Ramos (cell line): ENCODE data around the gene RASSF10.

Experiments used
- in situ Hi-C: fragments of 300-500 bp; cut with MboI; formaldehyde crosslinking; loops from one replicate; pipeline ENCODE4 v1.14.3; 2022; ENCODE audit warnings: low sequenced_read_pairs; ENCODE audit not compliant: unreplicated experiment

RASSF10 gene

GRCh38 chr11:13008625-13009475, at the start of gene RASSF10:
RASSF10 (plus strand) TSS chr11:13009316; CDS start chr11:13009577, 261 bp downstream.
- in situ Hi-C loops, result no loop called here

- in situ Hi-C loops, result loop anchor here (10.0 to 25.0 kb wide), 2 partner anchors 276 to 383 kb away; no protein-coding TSS in a partner anchor
Measured at GRCh38 chr11:12961615-12962014, 47.5 kb upstream of the RASSF10 start.

- in situ Hi-C loops, result loop anchor here (10.0 to 25.0 kb wide), 2 partner anchors 275 to 382 kb away; no protein-coding TSS in a partner anchor
Measured at GRCh38 chr11:12962306-12962705, 46.8 kb upstream of the RASSF10 start.

DNA sequence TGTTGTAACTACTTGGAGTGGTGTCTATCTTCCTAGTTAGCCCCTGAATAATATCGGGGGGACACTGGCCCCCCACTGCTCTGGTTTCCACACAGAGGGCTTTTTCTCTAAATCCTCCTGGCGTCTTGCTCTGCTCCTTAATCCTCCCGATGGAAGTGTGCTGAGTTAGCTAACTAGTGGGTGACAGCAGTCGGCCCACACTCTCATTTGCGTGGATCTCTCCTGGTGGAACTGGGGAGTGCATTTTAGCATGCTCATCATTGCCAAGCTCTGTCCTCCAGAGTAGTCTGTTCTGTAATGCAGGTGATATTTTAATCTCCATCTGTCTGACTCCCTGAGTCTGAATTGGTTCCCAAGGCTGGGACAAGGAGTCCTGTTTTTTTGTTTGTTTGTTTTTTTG, 46.1 kb upstream of the RASSF10 start:
- in situ Hi-C loops, result loop anchor here (10.0 to 25.0 kb wide), 2 partner anchors 274 to 382 kb away; no protein-coding TSS in a partner anchor

DNA sequence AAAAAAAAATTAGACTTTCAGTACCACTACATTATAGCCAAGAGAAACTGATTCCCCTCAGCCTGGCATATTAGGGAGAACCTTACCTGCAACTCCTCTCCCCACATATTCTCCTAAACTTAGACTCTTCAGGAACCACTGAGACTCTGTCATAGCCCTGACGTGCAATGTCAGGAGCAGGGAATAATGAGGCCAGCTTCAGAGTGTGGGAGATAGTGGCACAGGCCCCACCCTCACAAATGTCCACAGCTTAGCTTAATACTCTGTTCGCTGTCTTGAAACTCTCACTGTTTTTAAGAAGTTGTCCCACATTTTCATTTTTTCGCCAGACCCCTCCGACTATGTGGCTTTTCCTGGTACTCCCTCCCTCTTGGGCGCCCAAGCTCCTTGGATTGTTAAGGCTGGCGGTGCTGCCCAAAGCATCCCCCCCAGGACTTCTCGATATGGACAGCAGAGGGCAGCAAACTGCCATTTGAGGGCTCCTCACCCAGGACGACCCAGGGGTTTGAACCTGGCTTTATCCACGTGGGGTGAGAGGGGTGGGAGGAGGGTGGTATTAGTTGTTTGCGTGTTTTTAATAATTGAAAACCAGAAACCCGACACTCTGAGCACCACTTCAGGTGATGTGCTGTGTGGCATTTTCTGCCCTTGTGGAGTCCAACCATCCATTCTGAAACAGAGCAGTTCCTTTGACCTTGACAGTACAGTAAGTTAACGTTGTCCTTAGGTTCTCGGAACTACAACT, 45.2 kb upstream of the RASSF10 start:
- in situ Hi-C loops, result loop anchor here (10.0 to 25.0 kb wide), 2 partner anchors 273 to 381 kb away; no protein-coding TSS in a partner anchor

- in situ Hi-C loops, result loop anchor here (10.0 to 25.0 kb wide), 2 partner anchors 273 to 380 kb away; no protein-coding TSS in a partner anchor
Measured at GRCh38 chr11:12964650-12965049, 44.5 kb upstream of the RASSF10 start.

DNA sequence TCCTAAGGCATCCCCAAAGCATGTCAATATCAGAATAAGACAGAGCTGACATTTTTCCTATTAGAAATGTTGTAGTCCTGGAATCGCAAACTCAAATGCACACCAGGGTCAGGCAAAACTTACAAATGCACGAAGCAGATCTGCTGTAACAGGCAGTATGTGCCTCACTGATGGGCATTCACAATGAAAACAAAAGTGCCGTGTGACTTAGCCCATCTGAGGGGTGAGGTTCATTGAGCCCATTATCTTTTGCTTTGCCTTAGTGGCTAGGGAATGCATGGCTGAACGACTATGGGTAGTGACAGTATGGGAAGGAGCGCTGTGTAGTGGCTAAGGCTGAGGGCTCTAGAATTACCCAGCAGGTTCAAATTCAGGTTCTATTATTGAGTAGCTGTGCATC, 43.1 kb upstream of the RASSF10 start:
- in situ Hi-C loops, result loop anchor here (10.0 to 25.0 kb wide), 2 partner anchors 271 to 379 kb away; no protein-coding TSS in a partner anchor

DNA sequence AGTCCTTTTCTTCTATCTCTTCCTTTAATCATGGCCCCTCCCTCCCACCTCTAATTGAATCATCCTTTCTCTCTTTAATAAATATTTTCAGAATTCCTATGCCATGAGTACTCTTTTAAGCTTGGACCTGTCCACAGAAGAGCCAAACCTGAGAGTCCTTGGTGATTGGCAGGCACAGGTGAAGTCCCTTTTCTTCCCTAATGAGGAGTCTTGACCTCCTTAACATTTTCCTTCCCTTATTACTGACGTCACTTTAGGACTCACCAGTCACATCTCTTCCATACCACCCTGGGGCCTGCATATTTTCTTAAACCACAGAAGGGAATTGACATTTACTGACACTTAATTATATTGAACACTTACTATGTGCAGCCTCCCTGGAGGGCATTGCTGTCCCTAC, 41.0 kb upstream of the RASSF10 start:
- in situ Hi-C loops, result loop anchor here (10.0 to 25.0 kb wide), 2 partner anchors 269 to 377 kb away; no protein-coding TSS in a partner anchor

- in situ Hi-C loops, result loop anchor here (10.0 to 25.0 kb wide), 2 partner anchors 268 to 376 kb away; no protein-coding TSS in a partner anchor
Measured at GRCh38 chr11:12968826-12969225, 40.3 kb upstream of the RASSF10 start.

GRCh38 chr11:12971955-12972354, 37.2 kb upstream of the RASSF10 start:
- in situ Hi-C loops, result loop anchor here (25.0 kb wide), 1 partner anchor 265 kb away; no protein-coding TSS in a partner anchor

DNA sequence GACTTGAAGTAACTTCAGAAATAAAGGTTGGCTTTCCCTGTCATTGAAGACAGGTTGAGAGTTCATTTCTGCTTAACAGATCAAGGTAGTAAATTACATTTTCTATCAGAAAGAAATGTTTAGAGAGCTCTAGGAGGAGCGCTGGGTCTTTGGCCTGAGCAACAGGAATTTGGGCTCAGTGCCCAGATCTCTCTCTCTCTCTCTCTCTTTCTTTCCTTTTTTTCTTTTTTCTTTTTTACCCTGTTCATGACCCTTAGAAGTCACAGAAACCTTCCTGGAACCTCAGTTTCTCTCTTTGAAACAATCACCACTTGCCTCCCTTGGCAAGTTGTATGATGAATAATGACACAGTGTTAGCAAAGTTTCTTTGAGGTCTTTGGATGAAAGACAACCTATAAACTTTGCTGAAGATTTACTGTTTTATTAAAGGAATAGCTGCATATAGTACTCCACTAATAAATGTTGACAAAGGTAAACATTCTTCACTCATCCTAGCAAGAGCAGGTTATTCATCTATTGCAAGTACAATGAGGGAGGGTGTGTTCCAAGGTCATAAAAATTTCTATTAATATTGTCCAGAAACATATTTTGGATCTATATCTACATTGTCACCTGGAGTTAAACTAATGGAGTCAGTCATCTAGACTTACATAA, 35.5 kb upstream of the RASSF10 start:
- in situ Hi-C loops, result loop anchor here (25.0 kb wide), 1 partner anchor 264 kb away; no protein-coding TSS in a partner anchor

- in situ Hi-C loops, result no loop called here
Measured at GRCh38 chr11:12975195-12975594, 33.9 kb upstream of the RASSF10 start.

- in situ Hi-C loops, result no loop called here
Measured at GRCh38 chr11:12979928-12980689, 29.0 kb upstream of the RASSF10 start.

GRCh38 chr11:12981676-12982522, 27.2 kb upstream of the RASSF10 start:
- in situ Hi-C loops, result no loop called here

- in situ Hi-C loops, result no loop called here
Measured at GRCh38 chr11:12983336-12983735, 25.8 kb upstream of the RASSF10 start.

- in situ Hi-C loops, result no loop called here
Measured at GRCh38 chr11:12986194-12986898, 22.8 kb upstream of the RASSF10 start.

DNA sequence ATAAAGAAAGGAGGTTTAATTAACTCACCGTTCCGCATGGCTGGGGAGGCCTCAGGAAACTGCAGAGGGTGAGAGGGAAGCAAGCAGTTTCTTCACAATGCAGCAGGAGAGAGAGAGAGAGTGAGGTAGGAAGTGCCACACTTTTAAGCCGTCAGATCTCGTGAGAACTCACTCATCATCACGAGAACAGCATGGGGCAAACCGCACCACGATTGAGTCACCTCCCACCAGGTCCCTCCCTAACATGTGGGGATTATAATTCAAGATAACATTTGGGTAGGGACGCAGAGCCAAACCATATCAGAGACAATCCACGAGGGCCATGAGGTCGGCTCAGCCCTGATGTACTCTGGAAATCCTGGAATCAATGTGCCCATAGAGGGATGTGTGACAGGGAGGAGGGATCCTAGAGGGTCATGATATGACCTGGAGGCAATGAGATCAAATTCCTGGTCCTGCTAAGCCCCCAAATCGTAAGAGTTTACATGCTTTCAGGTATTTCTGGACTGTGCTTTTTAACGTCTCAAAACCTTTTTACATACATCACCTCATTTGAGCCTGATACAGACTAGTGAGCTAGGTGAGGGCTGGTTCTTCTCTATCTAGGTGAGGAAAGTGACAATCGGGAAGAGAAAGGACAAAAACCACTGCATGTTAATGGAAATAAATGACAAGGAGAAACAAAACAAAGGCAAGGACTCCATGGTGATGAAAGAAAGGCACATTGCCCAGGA, 19.5 kb upstream of the RASSF10 start:
- in situ Hi-C loops, result no loop called here
